ENCODE data around the gene TRAPPC8. TPM values are rescaled to one million over a fixed set of nuclear protein-coding genes. Genes with fewer than 3 reads are reported as not detected.

Gene TRAPPC8
- total RNA-seq, 2 donors from 2014 or later, result 27.0 to 45.4 TPM

DNA sequence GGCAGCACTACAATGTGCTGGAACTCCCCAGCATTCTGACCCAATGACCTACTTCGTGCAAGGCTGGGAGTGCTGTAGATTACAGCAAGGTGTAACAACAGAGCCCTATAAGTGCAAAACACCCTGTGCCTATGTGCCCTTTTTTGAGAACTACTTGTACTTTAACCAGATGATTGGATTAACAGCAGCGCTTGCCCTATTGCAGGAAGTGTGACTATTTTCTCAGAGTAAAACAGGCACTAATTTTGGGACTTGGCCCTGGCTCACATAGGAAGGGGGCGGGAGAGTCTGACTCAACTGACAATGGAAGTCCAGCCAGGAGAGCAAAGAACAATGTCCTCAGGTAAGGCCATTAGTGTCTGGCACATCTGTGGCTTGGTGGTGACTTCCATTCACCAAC is 40.1 kb upstream of the TRAPPC8 start:
- Histone ChIP-seq H3K27me3 (replicated peaks; ENCODE audit: insufficient read depth) (no peaks in the 10 kb centered on the region), H3K4me1 (replicated peaks) (no peaks in the 10 kb centered on the region), H3K27ac (no peak overlapping the region), H3K4me3 (no peak overlapping the region), H3K9me3 (no peaks in the 10 kb centered on the region), H3K36me3 (no peaks in the 10 kb centered on the region)
- TF ChIP-seq POLR2AphosphoS5 (IDR thresholded peaks at IDR 0.05) (no peak), POLR2A (IDR thresholded peaks at IDR 0.05) (no peak)
- TF ChIP-seq, protein P1, sequence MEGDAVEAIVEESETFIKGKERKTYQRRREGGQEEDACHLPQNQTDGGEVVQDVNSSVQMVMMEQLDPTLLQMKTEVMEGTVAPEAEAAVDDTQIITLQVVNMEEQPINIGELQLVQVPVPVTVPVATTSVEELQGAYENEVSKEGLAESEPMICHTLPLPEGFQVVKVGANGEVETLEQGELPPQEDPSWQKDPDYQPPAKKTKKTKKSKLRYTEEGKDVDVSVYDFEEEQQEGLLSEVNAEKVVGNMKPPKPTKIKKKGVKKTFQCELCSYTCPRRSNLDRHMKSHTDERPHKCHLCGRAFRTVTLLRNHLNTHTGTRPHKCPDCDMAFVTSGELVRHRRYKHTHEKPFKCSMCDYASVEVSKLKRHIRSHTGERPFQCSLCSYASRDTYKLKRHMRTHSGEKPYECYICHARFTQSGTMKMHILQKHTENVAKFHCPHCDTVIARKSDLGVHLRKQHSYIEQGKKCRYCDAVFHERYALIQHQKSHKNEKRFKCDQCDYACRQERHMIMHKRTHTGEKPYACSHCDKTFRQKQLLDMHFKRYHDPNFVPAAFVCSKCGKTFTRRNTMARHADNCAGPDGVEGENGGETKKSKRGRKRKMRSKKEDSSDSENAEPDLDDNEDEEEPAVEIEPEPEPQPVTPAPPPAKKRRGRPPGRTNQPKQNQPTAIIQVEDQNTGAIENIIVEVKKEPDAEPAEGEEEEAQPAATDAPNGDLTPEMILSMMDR (IDR thresholded peaks at IDR 0.05), result no peak
- intact Hi-C loops (cut with DNase I), result no loop called here
- WGBS, result 80% methylated on average over 3 of the region's 3 CpGs
- no peak for DNase-seq (ENCODE audit: low spot score)

DNA sequence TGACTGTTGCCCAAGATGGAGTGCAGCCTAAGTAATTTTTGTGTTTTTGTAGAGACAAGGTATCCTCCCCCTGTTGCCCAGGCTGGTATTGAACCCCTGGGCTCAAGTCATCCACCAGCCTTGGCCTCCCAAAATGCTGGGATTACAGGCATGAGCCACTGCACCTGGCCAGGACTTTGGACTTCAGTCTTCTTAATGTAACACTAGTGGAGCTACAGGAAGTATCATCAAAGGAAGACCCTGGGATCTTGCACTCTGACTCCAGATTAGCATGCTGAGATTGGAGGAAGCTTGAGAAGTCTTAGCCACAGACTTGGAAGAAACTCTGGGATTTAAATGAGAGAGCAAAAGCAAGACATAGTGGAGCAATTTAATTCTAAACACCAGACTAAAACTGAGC is 37.9 kb upstream of the TRAPPC8 start:
- intact Hi-C loops (cut with DNase I), result no loop called here
- H3K9me3 ChIP-seq, result no peaks in the 10 kb centered on the region

DNA sequence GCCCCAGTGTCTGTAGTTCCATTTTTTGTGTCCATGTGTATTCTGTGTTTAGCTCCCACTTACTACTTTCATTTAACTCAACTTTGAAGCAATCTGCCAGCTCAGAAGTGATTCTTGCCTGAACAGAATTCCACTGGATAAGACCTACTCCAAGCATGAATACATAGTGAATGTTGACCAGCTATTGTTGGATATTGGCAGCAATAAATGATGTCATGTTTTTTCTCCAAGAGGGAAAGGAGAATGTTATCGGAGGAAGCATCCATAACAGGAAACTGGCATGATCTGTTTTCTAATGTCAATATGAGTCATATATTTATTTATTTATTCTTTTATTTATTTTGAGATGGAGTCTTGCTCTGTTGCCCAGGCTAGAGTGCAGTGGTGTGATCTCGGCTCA is 36.8 kb upstream of the TRAPPC8 start:
- no peak for TF ChIP-seq POLR2AphosphoS5 (IDR thresholded peaks at IDR 0.05)
- no peak for TF ChIP-seq POLR2A (IDR thresholded peaks at IDR 0.05)
- TF ChIP-seq, protein P1 (IDR thresholded peaks at IDR 0.05), result no peak
- Histone ChIP-seq H3K9me3 (no peaks in the 10 kb centered on the region), H3K27ac (no peak overlapping the region), H3K36me3 (no peaks in the 10 kb centered on the region), H3K27me3 (replicated peaks; ENCODE audit: insufficient read depth) (no peaks in the 10 kb centered on the region), H3K4me1 (replicated peaks) (no peaks in the 10 kb centered on the region), H3K4me3 (no peak overlapping the region)
- no peak for DNase-seq (ENCODE audit: low spot score)
- 92% methylated on average over 2 of the region's 2 CpGs for WGBS
- intact Hi-C loops (cut with DNase I), result loop anchor here (10.0 kb wide), 1 partner anchor 425 kb away; no protein-coding TSS in a partner anchor

More for the DNA sequence above, 37.9 kb upstream of the TRAPPC8 start:
- Histone ChIP-seq H3K36me3 (no peaks in the 10 kb centered on the region), H3K27ac (no peak overlapping the region), H3K4me3 (no peak overlapping the region), H3K4me1 (replicated peaks) (no peaks in the 10 kb centered on the region), H3K27me3 (replicated peaks; ENCODE audit: insufficient read depth) (no peaks in the 10 kb centered on the region)
- DNase-seq (ENCODE audit: low spot score), result no peak
- TF ChIP-seq, protein P1 (IDR thresholded peaks at IDR 0.05), result no peak
- TF ChIP-seq POLR2AphosphoS5 (IDR thresholded peaks at IDR 0.05), result no peak
- no peak for TF ChIP-seq POLR2A (IDR thresholded peaks at IDR 0.05)

DNA sequence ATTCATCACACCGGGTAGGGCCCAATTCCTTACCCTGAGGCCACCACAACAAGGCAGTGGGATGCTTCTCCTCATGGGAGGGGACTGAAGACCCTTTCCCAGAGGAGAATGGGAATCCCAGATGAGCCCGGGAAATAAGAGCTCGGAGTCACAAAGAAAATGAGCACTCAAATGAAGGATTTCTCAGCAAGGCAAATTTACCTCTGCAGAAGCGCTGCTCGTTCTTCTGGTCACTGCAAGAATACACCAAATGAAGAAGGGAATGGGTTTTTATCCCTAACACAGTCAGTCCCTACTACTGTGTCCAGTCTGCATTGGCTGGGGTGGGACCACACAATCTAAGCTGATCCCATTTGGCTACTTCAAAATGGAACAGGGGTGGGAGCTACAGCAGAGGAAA is 35.7 kb upstream of the TRAPPC8 start:
- 95% methylated on average over 5 of the region's 5 CpGs for WGBS
- TF ChIP-seq, protein P1 (IDR thresholded peaks at IDR 0.05), result no peak
- TF ChIP-seq POLR2AphosphoS5 (IDR thresholded peaks at IDR 0.05), result no peak
- no peak for TF ChIP-seq POLR2A (IDR thresholded peaks at IDR 0.05)
- no peak overlapping the region for H3K4me3 ChIP-seq
- H3K36me3 ChIP-seq, result no peaks in the 10 kb centered on the region
- no peaks in the 10 kb centered on the region for H3K27me3 ChIP-seq (replicated peaks; ENCODE audit: insufficient read depth)
- H3K27ac ChIP-seq, result no peak overlapping the region
- H3K4me1 ChIP-seq (replicated peaks), result no peaks in the 10 kb centered on the region
- intact Hi-C loops (cut with DNase I), result loop anchor here (10.0 kb wide), 1 partner anchor 424 kb away; no protein-coding TSS in a partner anchor
- DNase-seq (ENCODE audit: low spot score), result no peak
- H3K9me3 ChIP-seq, result no peaks in the 10 kb centered on the region

DNA sequence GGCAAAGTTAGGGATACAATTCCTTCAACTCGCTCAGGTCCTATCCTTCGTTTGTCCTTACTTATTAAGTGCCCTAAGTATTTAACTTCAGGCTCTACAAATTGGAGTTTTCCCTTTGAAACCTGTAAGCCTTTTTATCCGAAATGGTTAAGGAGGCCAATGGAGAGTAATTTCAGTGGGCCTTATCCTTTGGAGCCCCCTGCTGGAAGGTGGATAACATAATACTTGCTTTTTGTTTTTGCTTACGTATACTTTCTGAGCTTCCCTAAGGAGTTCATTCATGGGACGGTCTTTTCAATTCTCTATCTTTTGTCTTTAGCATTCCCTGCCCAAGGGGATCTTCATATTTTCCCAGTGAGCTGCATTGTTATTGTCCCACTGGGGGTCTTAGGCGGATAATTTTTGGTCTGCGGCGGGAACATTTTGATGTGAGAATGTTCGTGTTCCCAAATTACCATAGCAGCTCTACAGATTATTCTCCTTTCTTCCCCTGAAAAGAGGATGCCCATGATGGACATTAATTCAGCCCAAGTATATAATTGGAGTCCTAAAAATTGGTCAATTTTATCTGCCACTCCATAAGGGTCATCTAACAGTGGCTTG is 34.4 kb upstream of the TRAPPC8 start:
- H3K4me3 ChIP-seq, result no peak overlapping the region
- intact Hi-C loops (cut with DNase I), result loop anchor here (10.0 kb wide), 1 partner anchor 423 kb away; no protein-coding TSS in a partner anchor
- 76% methylated on average over 9 of the region's 9 CpGs for WGBS
- DNase-seq (ENCODE audit: low spot score), result no peak
- no peaks in the 10 kb centered on the region for H3K9me3 ChIP-seq
- no peaks in the 10 kb centered on the region for H3K27me3 ChIP-seq (replicated peaks; ENCODE audit: insufficient read depth)
- TF ChIP-seq, protein P1 (IDR thresholded peaks at IDR 0.05), result peak; percentile 29 to 47 (median 44)
- no peak for TF ChIP-seq POLR2A (IDR thresholded peaks at IDR 0.05)
- no peaks in the 10 kb centered on the region for H3K4me1 ChIP-seq (replicated peaks)
- no peak overlapping the region for H3K27ac ChIP-seq
- H3K36me3 ChIP-seq, result no peaks in the 10 kb centered on the region

All from prostate gland (tissue), 2 donors.